ENCODE results near the gene CYP11A1.

CYP11A1 gene

DNA sequence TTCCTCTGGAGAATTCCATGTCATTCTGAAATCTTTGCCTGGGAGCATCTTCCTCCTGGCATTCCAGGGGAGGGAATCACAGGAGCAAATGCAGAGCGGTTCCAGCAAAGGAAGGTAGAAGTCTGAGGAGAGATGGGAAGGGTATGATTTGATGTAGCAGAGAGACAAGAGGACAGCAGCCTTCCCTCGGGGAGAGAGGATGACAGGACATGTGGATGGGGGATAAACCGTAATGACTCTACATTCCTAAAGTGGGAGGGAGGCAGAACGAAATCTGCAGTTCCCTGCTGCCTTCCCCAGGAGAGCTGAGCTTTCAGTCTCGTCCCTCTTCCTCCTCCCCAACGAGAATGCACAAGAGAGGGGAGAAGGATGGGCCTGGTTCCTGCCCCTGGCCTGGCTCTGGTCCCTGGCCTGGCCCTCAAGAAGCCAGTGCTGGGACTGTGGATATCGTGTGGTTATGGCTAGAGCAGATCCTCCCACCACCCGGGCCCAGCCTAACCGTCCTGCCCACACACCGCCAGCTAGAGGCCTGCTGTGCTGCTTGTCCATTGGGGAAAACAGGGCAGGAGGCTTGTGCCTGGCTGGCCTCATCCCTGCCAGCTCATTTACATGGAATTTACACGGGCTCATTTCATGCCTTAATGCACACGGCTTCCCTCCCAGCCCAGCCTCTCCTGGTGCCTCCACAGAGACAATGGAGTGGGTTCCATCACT, 39.7 kb upstream of the CYP11A1 start:
- TF ChIP-seq JUND (IDR thresholded peaks at IDR 0.05; ENCODE audit: low read depth), result no peak
- peak; percentile 51 to 80 for DNase-seq (ENCODE audit: low read depth in 1 of 2, low spot score in 1 of 2)
- in situ Hi-C loops (cut with HindIII; ENCODE audit: low pct_unique_long_range_greater_than_20kb, low sequenced_read_pairs), result no loop called here

DNA sequence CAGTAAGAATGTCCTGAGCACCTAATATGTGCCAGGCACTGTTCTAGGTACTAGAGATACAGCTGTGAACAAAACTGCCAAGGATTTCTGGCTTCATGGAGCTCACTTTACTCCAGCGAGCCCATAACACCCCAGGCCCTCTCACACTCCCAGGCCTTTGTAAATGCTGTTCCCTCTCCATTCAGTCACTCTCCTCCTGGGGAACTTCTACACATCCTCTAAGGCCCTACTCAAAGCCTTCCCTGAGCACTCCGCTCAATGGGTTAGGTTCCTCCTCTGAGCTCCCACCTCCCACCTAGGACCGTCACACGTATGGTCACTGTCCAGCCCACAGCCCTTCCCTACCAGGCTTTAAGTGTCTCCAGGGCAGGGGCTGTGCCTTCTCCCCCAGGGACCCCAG, 39.1 kb upstream of the CYP11A1 start:
- no peak for DNase-seq (ENCODE audit: low read depth in 1 of 2, low spot score in 1 of 2)
- in situ Hi-C loops (cut with HindIII; ENCODE audit: low pct_unique_long_range_greater_than_20kb, low sequenced_read_pairs), result no loop called here
- no peak for TF ChIP-seq JUND (IDR thresholded peaks at IDR 0.05; ENCODE audit: low read depth)

DNA sequence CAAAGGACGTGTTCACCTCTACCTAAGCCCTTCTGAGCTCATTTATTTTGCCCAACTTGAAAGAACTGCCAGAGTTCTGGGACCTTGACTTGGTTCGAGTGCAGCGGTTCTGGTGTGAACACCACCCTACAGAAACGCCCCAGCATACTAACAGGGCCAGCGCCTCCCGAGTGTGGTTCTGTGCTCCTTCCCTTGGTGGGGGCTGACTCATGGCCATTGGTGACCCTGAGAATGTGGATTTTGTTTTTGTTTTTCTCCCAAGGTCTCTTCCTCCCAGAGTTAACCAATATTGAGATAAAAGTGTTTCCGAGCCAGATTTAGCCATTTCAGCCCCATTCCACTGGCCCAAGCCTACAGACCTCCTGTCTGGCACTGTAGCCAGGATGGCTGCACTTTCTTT, 38.4 kb upstream of the CYP11A1 start:
- DNase-seq (ENCODE audit: low read depth in 1 of 2, low spot score in 1 of 2), result no peak
- no peak for TF ChIP-seq JUND (IDR thresholded peaks at IDR 0.05; ENCODE audit: low read depth)
- in situ Hi-C loops (cut with HindIII; ENCODE audit: low pct_unique_long_range_greater_than_20kb, low sequenced_read_pairs), result no loop called here

DNA sequence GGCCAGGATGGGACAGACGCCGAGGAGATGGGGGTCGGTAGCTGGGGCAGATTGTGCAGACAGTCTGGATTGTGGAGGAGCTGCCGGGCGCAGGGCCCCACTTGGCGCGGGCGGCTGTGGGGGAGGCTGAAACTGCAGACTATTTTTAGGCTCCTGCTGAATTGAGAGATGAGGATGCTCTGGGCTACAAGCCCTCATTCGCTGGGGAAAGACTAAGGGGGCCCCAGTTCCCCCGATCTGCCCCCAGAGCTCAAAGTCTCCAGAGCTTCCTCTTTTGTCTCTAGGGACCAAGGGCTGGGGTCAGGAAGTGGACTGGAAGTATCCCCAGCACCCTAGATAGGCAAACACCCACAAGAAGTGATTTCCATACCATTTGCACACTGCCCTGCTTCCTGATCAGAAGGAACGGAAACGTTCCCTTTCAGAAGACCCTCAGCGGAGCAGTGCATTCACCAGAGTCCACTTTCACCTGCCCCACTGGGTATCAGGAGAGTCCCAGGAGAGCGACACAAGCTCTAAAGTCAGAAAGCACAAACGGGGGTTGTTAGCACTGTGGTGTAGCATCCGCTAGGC, 36.6 kb upstream of the CYP11A1 start:
- no peak for TF ChIP-seq JUND (IDR thresholded peaks at IDR 0.05; ENCODE audit: low read depth)
- in situ Hi-C loops (cut with HindIII; ENCODE audit: low pct_unique_long_range_greater_than_20kb, low sequenced_read_pairs), result no loop called here
- no peak for DNase-seq (ENCODE audit: low read depth in 1 of 2, low spot score in 1 of 2)

DNA sequence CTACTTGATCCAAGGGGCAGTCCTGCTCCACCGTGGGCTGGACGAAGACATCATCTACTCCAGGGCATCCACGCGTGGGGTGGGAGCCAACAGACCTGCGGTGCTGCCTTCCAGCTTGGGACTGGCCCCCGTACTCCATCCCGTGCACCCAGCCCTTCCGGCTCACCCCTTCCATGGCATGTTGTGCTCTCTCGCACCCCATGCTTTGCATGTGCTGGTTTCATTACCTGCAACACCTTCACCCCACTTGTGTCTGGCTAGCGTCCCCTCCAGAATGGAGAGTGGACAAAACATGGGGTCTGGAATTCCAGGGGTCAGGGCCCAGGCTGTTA, 36.1 kb upstream of the CYP11A1 start:
- TF ChIP-seq JUND (IDR thresholded peaks at IDR 0.05; ENCODE audit: low read depth), result no peak
- in situ Hi-C loops (cut with HindIII; ENCODE audit: low pct_unique_long_range_greater_than_20kb, low sequenced_read_pairs), result no loop called here

DNA sequence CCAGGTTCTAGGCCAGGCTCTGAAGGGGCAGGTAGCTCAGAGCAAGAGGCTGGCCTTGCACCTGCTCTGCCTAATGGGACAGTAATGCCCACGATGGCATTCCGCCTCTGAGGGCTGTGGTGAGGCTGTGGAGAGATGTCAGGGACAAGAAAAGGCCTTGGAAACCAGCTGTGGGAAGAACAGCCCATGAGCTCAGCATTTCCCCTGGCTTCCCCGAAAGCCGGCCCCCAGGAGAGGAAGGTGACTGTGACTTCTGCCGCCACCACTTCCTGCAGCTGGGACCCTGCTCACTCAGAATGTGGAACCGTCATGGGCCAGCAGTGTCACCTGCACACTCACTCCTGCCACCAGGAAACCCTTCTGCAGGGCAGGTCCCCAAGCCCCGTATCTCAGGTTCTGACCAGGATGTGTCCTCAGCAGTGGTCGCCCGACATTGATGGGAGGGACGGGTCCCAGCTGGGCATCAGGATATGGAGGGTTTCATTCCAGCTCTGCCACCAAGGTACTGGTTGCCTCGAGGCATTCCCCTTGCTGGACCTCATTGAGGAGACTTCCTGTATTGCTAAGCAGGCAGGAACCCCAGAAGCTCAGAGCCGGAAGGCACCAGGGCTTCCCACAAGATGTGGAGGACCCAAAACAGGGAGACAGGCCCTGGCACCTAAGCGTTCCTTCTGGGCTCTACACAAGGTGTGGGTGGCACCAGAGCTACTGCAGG, 35.6 kb upstream of the CYP11A1 start:
- no peak for DNase-seq (ENCODE audit: low read depth in 1 of 2, low spot score in 1 of 2)
- in situ Hi-C loops (cut with HindIII; ENCODE audit: low pct_unique_long_range_greater_than_20kb, low sequenced_read_pairs), result no loop called here
- no peak for TF ChIP-seq JUND (IDR thresholded peaks at IDR 0.05; ENCODE audit: low read depth)

More for the DNA sequence above, 36.1 kb upstream of the CYP11A1 start:
- DNase-seq (ENCODE audit: low read depth in 1 of 2, low spot score in 1 of 2), result no peak

DNA sequence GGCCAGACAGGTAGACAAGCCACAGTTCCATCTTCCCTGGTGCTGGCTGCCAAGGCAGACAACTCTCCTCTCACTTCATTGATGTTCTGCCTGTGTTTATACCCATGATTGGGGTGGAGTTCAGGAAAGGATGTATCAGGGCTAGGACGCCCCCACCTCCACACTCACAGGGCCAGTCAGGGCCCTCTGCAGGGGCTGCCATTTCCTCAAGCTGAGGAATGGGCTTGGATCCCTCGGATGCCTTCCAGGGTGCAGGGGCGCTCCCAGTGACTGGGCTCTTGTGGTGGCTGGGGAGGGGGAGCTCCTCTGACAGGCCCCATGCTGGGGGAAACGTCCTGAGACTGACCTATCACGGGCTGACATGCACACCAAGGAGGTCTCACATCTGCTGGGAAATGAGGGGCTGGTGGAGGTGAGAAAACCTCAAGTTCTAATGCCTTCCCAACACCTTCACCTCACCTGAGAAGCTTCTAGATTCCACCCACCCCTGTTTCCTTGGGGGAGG, 34.9 kb upstream of the CYP11A1 start:
- no peak for TF ChIP-seq JUND (IDR thresholded peaks at IDR 0.05; ENCODE audit: low read depth)
- in situ Hi-C loops (cut with HindIII; ENCODE audit: low pct_unique_long_range_greater_than_20kb, low sequenced_read_pairs), result no loop called here
- DNase-seq (ENCODE audit: low read depth in 1 of 2, low spot score in 1 of 2), result no peak

DNA sequence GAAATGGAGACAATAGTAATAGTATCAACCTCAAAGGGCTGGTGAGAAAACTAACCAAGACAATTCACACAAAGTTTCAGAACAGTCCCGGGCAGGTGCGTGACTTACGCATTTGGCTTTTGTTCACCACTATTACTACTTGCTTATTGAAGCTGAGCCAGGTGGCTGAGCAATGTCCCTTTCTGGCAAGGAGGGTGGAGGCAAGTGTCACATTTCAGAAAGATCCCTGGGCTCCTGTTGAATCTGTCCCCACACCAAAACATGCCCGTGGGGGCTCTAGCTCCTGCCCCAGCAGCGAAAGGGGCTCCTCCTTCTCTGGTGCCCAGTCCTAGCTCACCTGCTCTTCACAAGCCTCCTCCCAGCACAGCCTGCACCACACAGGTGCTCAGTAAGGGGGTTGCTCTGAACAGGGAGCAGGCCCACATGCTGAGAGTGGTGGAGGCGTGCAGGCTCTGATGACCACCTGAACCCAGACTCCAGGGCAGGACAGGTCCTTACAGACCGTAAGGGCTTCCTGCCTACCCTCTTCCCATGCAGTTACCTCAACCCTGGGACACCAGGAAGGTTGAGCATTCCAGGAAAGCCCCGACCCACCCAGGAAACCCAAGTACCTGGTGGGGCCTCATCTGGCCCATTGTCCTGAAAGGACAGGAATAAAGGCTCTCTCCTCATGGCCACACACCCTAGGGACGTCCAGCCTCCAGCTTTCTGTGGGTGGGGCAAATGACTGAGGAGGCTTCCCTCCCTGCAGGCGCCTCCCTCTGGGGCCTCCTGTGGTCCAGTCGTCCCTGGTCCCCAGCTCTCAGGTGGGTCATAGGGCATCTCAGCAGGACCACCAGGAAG, 33.7 kb upstream of the CYP11A1 start:
- TF ChIP-seq JUND (IDR thresholded peaks at IDR 0.05; ENCODE audit: low read depth), result no peak
- in situ Hi-C loops (cut with HindIII; ENCODE audit: low pct_unique_long_range_greater_than_20kb, low sequenced_read_pairs), result no loop called here
- peak in 1 of 2 experiments; percentile 41 for DNase-seq (ENCODE audit: low read depth in 1 of 2, low spot score in 1 of 2)

DNA sequence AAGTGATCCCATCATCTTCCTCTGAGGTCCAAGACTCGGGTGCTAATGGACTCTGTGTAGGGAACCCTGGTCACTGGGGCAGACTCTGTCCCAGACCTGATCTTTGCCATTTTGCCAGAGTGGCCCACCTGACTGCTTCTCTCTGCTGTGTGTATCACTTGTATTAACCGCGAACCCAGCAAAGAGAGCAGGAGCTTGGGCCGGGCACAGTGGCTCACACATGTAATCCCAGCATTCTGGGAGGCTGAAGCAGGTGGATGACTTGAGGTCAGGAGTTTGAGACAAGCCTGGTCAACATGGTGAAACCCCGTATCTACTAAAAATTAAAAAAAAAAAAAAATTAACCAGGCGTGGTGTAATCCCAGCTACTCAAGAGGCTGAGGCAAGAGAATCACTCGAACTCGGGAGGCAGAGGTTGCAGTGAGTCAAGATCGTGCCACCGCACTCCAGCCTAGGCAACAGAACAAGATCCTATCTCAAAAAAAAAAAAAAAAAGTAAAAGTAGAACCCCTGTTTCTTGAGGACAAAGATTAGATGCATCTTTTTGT, 32.9 kb upstream of the CYP11A1 start:
- TF ChIP-seq JUND (IDR thresholded peaks at IDR 0.05; ENCODE audit: low read depth), result no peak
- in situ Hi-C loops (cut with HindIII; ENCODE audit: low pct_unique_long_range_greater_than_20kb, low sequenced_read_pairs), result no loop called here
- DNase-seq (ENCODE audit: low read depth in 1 of 2, low spot score in 1 of 2), result no peak

DNA sequence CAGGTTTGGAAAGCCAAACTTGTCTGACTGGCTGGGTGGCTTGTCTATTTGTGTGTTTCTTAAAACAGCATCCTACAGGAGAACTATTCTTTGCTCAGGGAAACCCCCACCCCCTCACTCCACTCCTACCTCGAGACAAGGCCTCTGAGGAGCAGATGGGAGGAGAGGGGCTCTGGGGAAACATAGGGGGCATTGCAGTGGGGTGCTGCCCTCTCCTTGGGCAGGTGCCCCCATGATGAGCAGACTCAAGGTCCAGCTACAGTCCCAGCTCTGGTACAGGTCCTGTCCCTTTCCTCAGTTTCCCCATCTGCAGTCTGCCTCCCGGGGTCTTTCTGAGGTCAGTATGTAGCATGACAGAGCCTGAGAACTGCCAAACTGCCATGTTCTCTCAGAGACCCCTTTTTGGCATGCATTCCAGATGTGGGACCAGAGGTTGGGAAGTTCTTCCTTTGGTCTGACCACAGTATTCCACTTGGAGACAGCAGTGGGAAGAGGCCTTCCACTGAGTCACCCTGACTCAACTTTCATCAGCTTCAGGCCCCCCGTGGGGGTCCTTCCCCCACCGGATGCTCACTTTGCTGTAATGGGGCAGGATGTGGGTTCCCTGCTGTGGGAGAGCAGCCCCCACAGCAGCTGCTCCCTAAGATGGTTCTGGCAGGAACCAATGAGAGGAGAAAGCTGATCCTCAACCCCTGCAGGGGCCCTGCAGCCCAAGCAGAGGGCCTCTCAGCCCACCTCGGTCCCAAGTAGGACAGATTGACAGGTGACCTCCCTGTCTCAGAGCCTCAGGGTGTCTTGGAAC, 32.3 kb upstream of the CYP11A1 start:
- in situ Hi-C loops (cut with HindIII; ENCODE audit: low pct_unique_long_range_greater_than_20kb, low sequenced_read_pairs), result no loop called here
- peak in 1 of 2 experiments; percentile 81 for DNase-seq (ENCODE audit: low read depth in 1 of 2, low spot score in 1 of 2)
- TF ChIP-seq JUND (IDR thresholded peaks at IDR 0.05; ENCODE audit: low read depth), result no peak

DNA sequence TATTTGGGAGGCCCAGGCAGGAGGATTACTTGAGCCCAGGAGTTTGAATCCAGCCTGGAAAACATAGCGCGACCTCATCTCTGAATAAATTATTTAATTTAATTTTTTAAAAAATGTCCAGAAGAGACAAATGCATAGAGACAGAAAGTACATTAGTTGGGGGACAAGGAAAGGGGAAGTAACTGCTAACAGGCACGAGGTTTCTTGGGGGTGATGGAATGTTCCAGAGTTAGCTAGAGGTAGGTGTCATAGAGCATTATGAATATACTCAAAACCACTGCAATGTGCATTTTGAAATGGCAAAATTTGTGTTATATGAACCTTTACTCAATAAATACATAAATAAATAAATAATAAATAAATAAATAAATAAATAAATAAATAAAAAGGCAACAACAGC, 31.7 kb upstream of the CYP11A1 start:
- no peak for DNase-seq (ENCODE audit: low read depth in 1 of 2, low spot score in 1 of 2)
- in situ Hi-C loops (cut with HindIII; ENCODE audit: low pct_unique_long_range_greater_than_20kb, low sequenced_read_pairs), result no loop called here
- TF ChIP-seq JUND (IDR thresholded peaks at IDR 0.05; ENCODE audit: low read depth), result no peak

Data from T47D (cell line).